Body of pancreas (tissue), 4 donors: ENCODE results near the gene CFAP57.

ENCODE experiments used
- CTCF ChIP-seq, 7 experiments: fragments of 450-650 bp in 4 of 7; fragments of 200-600 bp in 3 of 7; sonication (generic) in 3 of 7; IDR thresholded peaks; one replicate each; pipeline ENCODE4 v1.5.1; 2016 to 2019; ENCODE audit warnings: antibody characterized with exemption in 7 of 7
- POLR2A ChIP-seq, 3 donors: fragments of 450-650 bp; IDR thresholded peaks; one replicate each; pipeline ENCODE4 v1.6.1; 2016; ENCODE audit warnings: antibody characterized with exemption in 3 of 3, mild to moderate bottlenecking in 2 of 3

GRCh38 chr1:43149889-43150288, 22.2 kb upstream of the CFAP57 start:
- TF ChIP-seq CTCF (IDR thresholded peaks at IDR 0.05) (no peak), POLR2A (IDR thresholded peaks at IDR 0.05) (no peak)
